SK-N-SH (cell line): Measurements from ENCODE around the gene ATP11C. TPM values are rescaled to one million over a fixed set of nuclear protein-coding genes. Genes with fewer than 3 reads are reported as not detected.
"Not testable (repeated sequence)": the region's sequence is repeated elsewhere in the genome, so short reads cannot be mapped to it uniquely, and the experiment has no call there.

Source experiments
- CTCF ChIA-PET: fragments of 300-600, 350-600 bp; formaldehyde crosslinking; extraction: SDS; loops from one replicate; lab custom pipeline; 2021; lab: Yijun Ruan, JAX
- POLR2A ChIA-PET: fragments of 350-600 bp; sonication (Branson Sonifier 250); formaldehyde crosslinking; extraction: SDS; loops from one replicate; lab custom pipeline; 2020; ENCODE audit warnings: antibody characterized with exemption, inconsistent platforms; lab: Yijun Ruan, JAX
- DNase-seq: peaks from one replicate; pipeline ENCODE4 v3.0.0; 2012
- H2AFZ ChIP-seq: fragments of 200-600 bp; sonication (generic); 2 replicates; pipeline ENCODE4 v1.8.1; 2016; ENCODE audit warnings: antibody characterized with exemption, mild to moderate bottlenecking, low read depth
- H3F3A ChIP-seq: fragments of 200-600 bp; sonication (generic); replicated peaks from 2 replicates; pipeline ENCODE3; 2016; ENCODE audit warnings: antibody characterized with exemption, mild to moderate bottlenecking; ENCODE audit not compliant: insufficient read depth
- H3K27ac ChIP-seq, 2 experiments: fragments of 200-500 bp in 1 of 2; fragments of 200-600 bp in 1 of 2; sonication (Bioruptor generic) in 1 of 2; sonication (generic), shearing (Covaris generic) in 1 of 2; 2 replicates each; pipeline versions ENCODE4 v1.5.1 to v1.6.1; 2014 to 2016; ENCODE audit warnings: low read depth in 2 of 2, inconsistent platforms in 1 of 2, low read length in 1 of 2, mild to moderate bottlenecking in 1 of 2, mixed read lengths in 1 of 2
- H3K27me3 ChIP-seq: fragments of 200-600 bp; sonication (generic), shearing (Covaris generic); 2 replicates; pipeline ENCODE4 v1.6.1; 2016; ENCODE audit warnings: mixed run types; ENCODE audit not compliant: insufficient read depth
- H3K36me3 ChIP-seq, 2 experiments: fragments of 200-500 bp in 1 of 2; fragments of 200-600 bp in 1 of 2; sonication (Bioruptor generic) in 1 of 2; sonication (generic) in 1 of 2; replicated peaks in 1 of 2; 2 replicates each; pipeline versions ENCODE3 to v1.5.1; 2014 to 2016; ENCODE audit warnings: low read length in 1 of 2, mild to moderate bottlenecking in 1 of 2; ENCODE audit not compliant: insufficient read depth in 2 of 2, control insufficient read depth in 1 of 2
- H3K4me1 ChIP-seq, 2 experiments: fragments of 200-500 bp in 1 of 2; fragments of 200-600 bp in 1 of 2; sonication (Bioruptor generic) in 1 of 2; sonication (generic), shearing (Covaris generic) in 1 of 2; 2 replicates each; pipeline versions ENCODE4 v1.5.1 to v1.6.1; 2014 to 2016; ENCODE audit warnings: low read depth in 1 of 2, low read length in 1 of 2, mixed run types in 1 of 2; ENCODE audit not compliant: insufficient read depth in 2 of 2, control insufficient read depth in 1 of 2
- H3K4me2 ChIP-seq: fragments of 200-600 bp; sonication (generic), shearing (Covaris generic); 2 replicates; pipeline ENCODE4 v1.6.1; 2017; ENCODE audit warnings: mixed run types
- H3K4me3 ChIP-seq, 2 experiments: fragments of 200-500 bp in 1 of 2; fragments of 200-600 bp in 1 of 2; sonication (Bioruptor generic) in 1 of 2; sonication (generic), shearing (Covaris generic) in 1 of 2; 2 replicates each; pipeline versions ENCODE4 v1.5.1 to v1.8.1; 2014 to 2016; ENCODE audit warnings: low read depth in 2 of 2, inconsistent platforms in 1 of 2, low read length in 1 of 2, mild to moderate bottlenecking in 1 of 2, mixed read lengths in 1 of 2, moderate library complexity in 1 of 2
- H3K79me2 ChIP-seq: fragments of 200-600 bp; sonication (generic); 2 replicates; pipeline ENCODE4 v1.8.1; 2017; ENCODE audit warnings: mild to moderate bottlenecking; ENCODE audit not compliant: insufficient read depth
- H3K9ac ChIP-seq: fragments of 200-600 bp; sonication (generic); 2 replicates; pipeline ENCODE4 v1.6.1; 2017; ENCODE audit warnings: mixed run types
- H3K9me2 ChIP-seq: fragments of 200-600 bp; sonication (generic); 2 replicates; pipeline ENCODE4 v1.6.1; 2017; ENCODE audit warnings: mixed run types
- H3K9me3 ChIP-seq: fragments of 200-600 bp; sonication (generic); 2 replicates; pipeline ENCODE4 v1.6.1; 2017; ENCODE audit warnings: mixed run types, mild to moderate bottlenecking, moderate library complexity
- H4K20me1 ChIP-seq: fragments of 200-600 bp; sonication (generic); 2 replicates; pipeline ENCODE4 v1.6.1; 2017; ENCODE audit warnings: mild to moderate bottlenecking, mixed run types; ENCODE audit not compliant: insufficient read depth
- CHD2 ChIP-seq: fragments of 150-350 bp; IDR thresholded peaks from 2 replicates; pipeline ENCODE4 v1.6.1; 2018; ENCODE audit warnings: low read length; ENCODE audit not compliant: partially characterized antibody
- ELF1 ChIP-seq: IDR thresholded peaks from 2 replicates; pipeline ENCODE4 v1.4.0; 2012
- EZH2phosphoT487 ChIP-seq: fragments of 200-600 bp; sonication (generic); IDR thresholded peaks from 2 replicates; pipeline ENCODE4 v1.6.1; 2017; ENCODE audit warnings: low read depth, mixed run types, mild to moderate bottlenecking, antibody characterized with exemption, moderate library complexity, borderline replicate concordance
- IRF3 ChIP-seq: fragments of 150-350 bp; IDR thresholded peaks from 2 replicates; pipeline ENCODE4 v1.6.1; 2016; ENCODE audit warnings: mild to moderate bottlenecking, low read depth, low read length
- MAX ChIP-seq: IDR thresholded peaks from 2 replicates; pipeline ENCODE4 v1.4.0; 2012; ENCODE audit warnings: low read depth
- MXI1 ChIP-seq: IDR thresholded peaks from 2 replicates; pipeline ENCODE4 v1.6.1; 2012; ENCODE audit warnings: mild to moderate bottlenecking, low read depth, low read length, improper control_type of control experiment
- NFIC ChIP-seq: IDR thresholded peaks from 2 replicates; pipeline ENCODE4 v1.4.0; 2012; ENCODE audit warnings: borderline replicate concordance
- NRF1 ChIP-seq: IDR thresholded peaks from 2 replicates; pipeline ENCODE4 v1.6.1; 2012; ENCODE audit warnings: low read depth, mild to moderate bottlenecking, low read length
- RAD21 ChIP-seq: IDR thresholded peaks from 2 replicates; pipeline ENCODE4 v1.6.1; 2012; ENCODE audit warnings: mild to moderate bottlenecking, low read length
- REST ChIP-seq: IDR thresholded peaks from 2 replicates; pipeline ENCODE4 v1.6.1; 2012; ENCODE audit warnings: mild to moderate bottlenecking, low read depth, low read length, moderate library complexity
- RXRA ChIP-seq: IDR thresholded peaks from 2 replicates; pipeline ENCODE4 v1.4.0; 2012; ENCODE audit warnings: low read depth, mild to moderate bottlenecking, borderline replicate concordance
- TAF1 ChIP-seq: IDR thresholded peaks from 2 replicates; pipeline ENCODE4 v1.6.1; 2012; ENCODE audit warnings: low read depth, mild to moderate bottlenecking, low read length, moderate library complexity, borderline replicate concordance
- USF1 ChIP-seq: IDR thresholded peaks from 2 replicates; pipeline ENCODE4 v1.4.0; 2012; ENCODE audit warnings: low read depth, borderline replicate concordance
- WGBS: methylation state at CpG from one replicate; pipeline ENCODE4 v1.1.6; 2017; ENCODE audit warnings: low lambda C conversion rate; 5-methylcytosine and 5-hydroxymethylcytosine counted together
- polyA plus RNA-seq, 3 experiments: library from polyadenylated mRNA; depleted of rRNA; stranded (reverse); fragments of >200 nt; gene quantifications; 2 replicates each; pipeline ENCODE4 v1.2.3, GENCODE V29; 2012

Gene ATP11C
- polyA plus RNA-seq, 1 of the 3 experiments (the other 2 are of a cell fraction) = 18.5 TPM

- Histone ChIP-seq H3K79me2 (peaks cover 43% of the 10 kb centered on the region), H3K9me2 (no peaks in the 10 kb centered on the region), H4K20me1 (no peaks in the 10 kb centered on the region), H2AFZ (no peak overlapping the region), H3K9me3 (0 out of 2 replicates have a peak, but pooled peaks cover 2% of the 10 kb centered on the region), H3K4me3 (no peak overlapping the region), H3K27ac (no peak overlapping the region), H3K9ac (no peak overlapping the region), H3K4me1 (peaks cover 2 to 9% of the 10 kb centered on the region in 2 experiments; a peak in 2 of 4 replicates), H3K27me3 (no peaks in the 10 kb centered on the region), H3K4me2 (no peak overlapping the region), H3K36me3 (no peaks in the 10 kb centered on the region), H3F3A (no peaks in the 10 kb centered on the region)
- POLR2A ChIA-PET = no interaction called here
- CTCF ChIA-PET = no interaction called here
- TF ChIP-seq RAD21 = no peak
- no peak for TF ChIP-seq TAF1
- no peak for TF ChIP-seq EZH2phosphoT487
- TF ChIP-seq CHD2 = no peak
- no peak for TF ChIP-seq NFIC
- TF ChIP-seq MAX = no peak
- no peak for TF ChIP-seq NRF1
- TF ChIP-seq USF1 = no peak
- TF ChIP-seq REST = no peak
- TF ChIP-seq ELF1 = no peak
- TF ChIP-seq MXI1 = no peak
- 41% methylated on average over 2 of the region's 2 CpGs for WGBS
- DNase-seq = no peak
These were observed 88.7 kb downstream of the ATP11C start for GRCh38 chrX:139844163-139844562.

GRCh38 chrX:139842326-139843185 lies 90.3 kb downstream of the ATP11C start:
- Histone ChIP-seq H3K9me2 (no peaks in the 10 kb centered on the region), H2AFZ (no peak overlapping the region), H3K4me3 (no peak overlapping the region), H3K9me3 (0 out of 2 replicates have a peak, but pooled peaks cover 3% of the 10 kb centered on the region), H3K27ac (no peak overlapping the region), H3K4me2 (no peak overlapping the region), H3K4me1 (peaks cover 2 to 9% of the 10 kb centered on the region in 2 experiments; a peak in 2 of 4 replicates), H3K79me2 (peaks cover 44% of the 10 kb centered on the region), H3K36me3 (no peaks in the 10 kb centered on the region), H3K27me3 (no peaks in the 10 kb centered on the region), H3K9ac (no peak overlapping the region), H4K20me1 (no peaks in the 10 kb centered on the region), H3F3A (no peaks in the 10 kb centered on the region)
- 54% methylated on average over 8 of the region's 8 CpGs for WGBS
- TF ChIP-seq RXRA (no peak), IRF3 (no peak)
- no peak for DNase-seq
- CTCF ChIA-PET = no interaction called here
- POLR2A ChIA-PET = no interaction called here

GRCh38 chrX:139836335-139836734 lies 96.5 kb downstream of the ATP11C start:
- H3K9me3 ChIP-seq, H3K27me3 ChIP-seq, H3K4me2 ChIP-seq, POLR2A ChIA-PET, H3F3A ChIP-seq, H3K36me3 ChIP-seq, H3K9me2 ChIP-seq, H2AFZ ChIP-seq, CTCF ChIA-PET, H3K9ac ChIP-seq, H3K4me3 ChIP-seq, H4K20me1 ChIP-seq, DNase-seq, H3K27ac ChIP-seq: not testable (repeated sequence)
- Histone ChIP-seq H3K79me2 (peaks cover 68% of the 10 kb centered on the region), H3K4me1 (peaks cover 2 to 15% of the 10 kb centered on the region in 2 experiments; a peak in 3 of 4 replicates)
- WGBS = 56% methylated on average over 5 of the region's 5 CpGs
